ENCODE data around the gene PRKG1. TPM values are rescaled to one million over a fixed set of nuclear protein-coding genes. Genes with fewer than 3 reads are reported as not detected.

Gene PRKG1
- total RNA-seq, 4 donors from 2014 or later, result 24.5 to 46.1 (median 37.1) TPM

GRCh38 chr10:51861731-51862130, 787.4 kb downstream of the PRKG1 start:
- Histone ChIP-seq H3K4me3 (no peak overlapping the region), H3K27ac (replicated peaks in 1 of 4) (no peak overlapping the region), H3K27me3 (no peaks in the 10 kb centered on the region), H3K36me3 (no peaks in the 10 kb centered on the region), H3K9me3 (no peaks in the 10 kb centered on the region), H3K4me1 (peaks cover 6 to 15% (median 9%) of the 10 kb centered on the region in 4 donors)
- TF ChIP-seq CTCF (IDR thresholded peaks at IDR 0.05) (no peak), POLR2A (IDR thresholded peaks at IDR 0.05; ENCODE audit: low read depth) (no peak), POLR2AphosphoS5 (IDR thresholded peaks at IDR 0.05) (no peak), EP300 (IDR thresholded peaks at IDR 0.05) (no peak)
- DNase-seq (ENCODE audit: extremely low spot score), result no peak
- intact Hi-C loops (cut with DNase I), result no loop called here
- WGBS, result 93% methylated on average over 4 of the region's 4 CpGs

- no peaks in the 10 kb centered on the region for H3K27me3 ChIP-seq
- no peaks in the 10 kb centered on the region for H3K9me3 ChIP-seq
- no peaks in the 10 kb centered on the region for H3K36me3 ChIP-seq
- WGBS, result 96% methylated on average over 3 of the region's 3 CpGs
- peaks cover 6 to 15% (median 9%) of the 10 kb centered on the region in 4 donors for H3K4me1 ChIP-seq
- intact Hi-C loops (cut with DNase I), result no loop called here
- no peak overlapping the region for H3K27ac ChIP-seq (replicated peaks in 1 of 4)
- TF ChIP-seq POLR2AphosphoS5 (IDR thresholded peaks at IDR 0.05), result no peak
- no peak for TF ChIP-seq POLR2A (IDR thresholded peaks at IDR 0.05; ENCODE audit: low read depth)
- TF ChIP-seq CTCF (IDR thresholded peaks at IDR 0.05), result no peak
- TF ChIP-seq EP300 (IDR thresholded peaks at IDR 0.05), result no peak
- no peak overlapping the region for H3K4me3 ChIP-seq
- DNase-seq (ENCODE audit: extremely low spot score), result no peak
Observed at GRCh38 chr10:51862149-51862548, 787.9 kb downstream of the PRKG1 start.

GRCh38 chr10:51867956-51868355, 793.7 kb downstream of the PRKG1 start:
- H3K4me3 ChIP-seq, result no peak overlapping the region
- WGBS, result 67% methylated on average over 4 of the region's 4 CpGs
- DNase-seq (ENCODE audit: extremely low spot score), result no peak
- peaks cover 0 to 4% (median 0%) of the 10 kb centered on the region in 4 donors for H3K4me1 ChIP-seq
- no peaks in the 10 kb centered on the region for H3K9me3 ChIP-seq
- TF ChIP-seq CTCF (IDR thresholded peaks at IDR 0.05), result no peak
- no peak for TF ChIP-seq POLR2A (IDR thresholded peaks at IDR 0.05; ENCODE audit: low read depth)
- no peak for TF ChIP-seq EP300 (IDR thresholded peaks at IDR 0.05)
- no peaks in the 10 kb centered on the region for H3K36me3 ChIP-seq
- no peak overlapping the region for H3K27ac ChIP-seq (replicated peaks in 1 of 4)
- no peaks in the 10 kb centered on the region for H3K27me3 ChIP-seq
- intact Hi-C loops (cut with DNase I), result no loop called here

- Histone ChIP-seq H3K27ac (replicated peaks in 1 of 4) (no peak overlapping the region), H3K4me3 (no peak overlapping the region), H3K36me3 (no peaks in the 10 kb centered on the region), H3K4me1 (peaks cover 0 to 6% (median 4%) of the 10 kb centered on the region in 4 donors), H3K27me3 (no peaks in the 10 kb centered on the region), H3K9me3 (no peaks in the 10 kb centered on the region)
- no peak for DNase-seq (ENCODE audit: extremely low spot score)
- no peak for TF ChIP-seq EP300 (IDR thresholded peaks at IDR 0.05)
- no peak for TF ChIP-seq CTCF (IDR thresholded peaks at IDR 0.05)
- TF ChIP-seq POLR2A (IDR thresholded peaks at IDR 0.05; ENCODE audit: low read depth), result no peak
- 92% methylated on average over 3 of the region's 3 CpGs for WGBS
- intact Hi-C loops (cut with DNase I), result no loop called here
Observed at GRCh38 chr10:51874131-51874530, 799.8 kb downstream of the PRKG1 start.

GRCh38 chr10:51875610-51876009, 801.3 kb downstream of the PRKG1 start:
- Histone ChIP-seq H3K4me3 (no peak overlapping the region), H3K27me3 (no peaks in the 10 kb centered on the region), H3K36me3 (no peaks in the 10 kb centered on the region), H3K4me1 (peaks cover 4 to 13% (median 8%) of the 10 kb centered on the region in 4 donors), H3K9me3 (no peaks in the 10 kb centered on the region), H3K27ac (replicated peaks in 1 of 4) (no peak overlapping the region)
- WGBS, result 70% methylated on average over 5 of the region's 5 CpGs
- no peak for DNase-seq (ENCODE audit: extremely low spot score)
- no peak for TF ChIP-seq CTCF (IDR thresholded peaks at IDR 0.05)
- no peak for TF ChIP-seq POLR2AphosphoS5 (IDR thresholded peaks at IDR 0.05)
- TF ChIP-seq EP300 (IDR thresholded peaks at IDR 0.05), result no peak
- intact Hi-C loops (cut with DNase I), result no loop called here

Measured in esophagus muscularis mucosa (tissue), 4 donors.